Measurements from ENCODE around the gene SLC16A10.

GRCh38 chr6:111204881-111205280, 117.6 kb downstream of the SLC16A10 start:
- TF ChIP-seq EZH2 (IDR thresholded peaks at IDR 0.05): no peak
- no peak for TF ChIP-seq POLR2AphosphoS5 (IDR thresholded peaks at IDR 0.05; ENCODE audit: borderline replicate concordance, low read depth, low read length)
